GM12878 (cell line): ENCODE data around the gene LCAT. TPM values are rescaled to one million over a fixed set of nuclear protein-coding genes. Genes with fewer than 3 reads are reported as not detected.

Experiments used
- ATAC-seq: fragments of 200-7000 bp; cut with Tn5 transposase; 3 replicates; pipeline ENCODE4 v1.9.1; 2020; ENCODE audit warnings: mild to moderate bottlenecking, moderate library complexity
- Bru-seq: library from RNA; stranded (reverse); fragments of 400-500 nt; gene quantifications from one replicate; lab custom pipeline; 2021; lab: Mats Ljungman, UMichigan
- BruChase-seq, 2 experiments: library from RNA; stranded (reverse); fragments of 400-500 nt; gene quantifications; one replicate each; lab custom pipeline; 2021; lab: Mats Ljungman, UMichigan
- BruUV-seq: library from RNA; stranded (reverse); fragments of 400-500 nt; replicated peaks from 2 replicates; lab custom pipeline; 2021; lab: Mats Ljungman, UMichigan
- CTCF ChIA-PET: fragments of 300-600 bp; sonication (Branson Sonifier 250); formaldehyde crosslinking; extraction: SDS; loops from one replicate; lab custom pipeline; 2021; ENCODE audit warnings: inconsistent platforms; lab: Yijun Ruan, JAX
- POLR2A ChIA-PET: fragments of 350-600 bp; formaldehyde crosslinking; extraction: SDS; loops from one replicate; lab custom pipeline; 2021; ENCODE audit warnings: inconsistent platforms; lab: Charles Lee
- RAD21 ChIA-PET: fragments of 300-600 bp; sonication (Branson Sonifier 250); formaldehyde crosslinking; loops from one replicate; lab custom pipeline; 2023; ENCODE audit warnings: antibody characterized with exemption; ENCODE audit not compliant: unreplicated experiment; lab: Charles Lee
- SMC1A ChIA-PET: fragments of 300-600 bp; sonication (Branson Sonifier 250); formaldehyde crosslinking; loops from one replicate; lab custom pipeline; 2023; ENCODE audit not compliant: unreplicated experiment, uncharacterized antibody; lab: Charles Lee
- DNase-seq: peaks from one replicate; pipeline ENCODE4 v3.0.0-alpha.2; 2011; ENCODE audit warnings: low read depth, low spot score
- FAIRE-seq: peaks from 3 replicates; lab custom pipeline; 2011; peaks lifted over from hg19 to GRCh38; lab: Jason Lieb, UNC
- H2AFZ ChIP-seq: 2 replicates; pipeline ENCODE4 v1.6.0; 2011; ENCODE audit warnings: low read depth, low read length, control low read depth; ENCODE audit not compliant: control insufficient read depth
- H3K27ac ChIP-seq: 2 replicates; pipeline ENCODE4 v1.5.1; 2011; ENCODE audit warnings: control low read depth; ENCODE audit not compliant: control insufficient read depth, insufficient read depth
- H3K27me3 ChIP-seq, 2 experiments: replicated peaks in 1 of 2; 2 replicates each; pipeline versions ENCODE4 v1.6.0 to v1.6.1; 2011; ENCODE audit warnings: low read length in 1 of 2; ENCODE audit not compliant: control insufficient read depth in 2 of 2, insufficient read depth in 2 of 2
- H3K36me3 ChIP-seq, 2 experiments: 2 replicates each; pipeline ENCODE4 v1.5.1; 2011; ENCODE audit warnings: low read length in 1 of 2; ENCODE audit not compliant: control insufficient read depth in 2 of 2, insufficient read depth in 2 of 2
- H3K4me1 ChIP-seq: 2 replicates; pipeline ENCODE4 v1.6.1; 2011; ENCODE audit warnings: mild to moderate bottlenecking, low read length, moderate library complexity, mixed read lengths; ENCODE audit not compliant: control insufficient read depth, insufficient read depth
- H3K4me2 ChIP-seq: 2 replicates; pipeline ENCODE4 v1.6.0; 2011; ENCODE audit warnings: control low read depth; ENCODE audit not compliant: control insufficient read depth, insufficient read depth
- H3K4me3 ChIP-seq: fragments of 200-600 bp; sonication (generic); 2 replicates; pipeline ENCODE4 v1.5.1; 2016
- H3K79me2 ChIP-seq: 2 replicates; pipeline ENCODE4 v1.6.0; 2011; ENCODE audit warnings: low read length; ENCODE audit not compliant: control insufficient read depth, insufficient read depth
- H3K9ac ChIP-seq: 2 replicates; pipeline ENCODE4 v1.8.0; 2011; ENCODE audit warnings: low read length, control low read depth, mixed read lengths; ENCODE audit not compliant: control insufficient read depth, insufficient read depth
- H3K9me3 ChIP-seq: replicated peaks from 3 replicates; pipeline ENCODE4 v1.5.1; 2011; ENCODE audit warnings: mild to moderate bottlenecking, low read length; ENCODE audit not compliant: control insufficient read depth, insufficient read depth
- H4K20me1 ChIP-seq: 2 replicates; pipeline ENCODE4 v1.6.0; 2011; ENCODE audit not compliant: control insufficient read depth, insufficient read depth
- ATF3 ChIP-seq: IDR thresholded peaks from 2 replicates; pipeline ENCODE4 v1.6.1; 2011; ENCODE audit warnings: low read depth, mild to moderate bottlenecking, low read length, moderate library complexity, borderline replicate concordance; ENCODE audit errors: extremely low read depth
- CHD1 ChIP-seq: IDR thresholded peaks from 2 replicates; pipeline ENCODE4 v1.6.1; 2012; ENCODE audit warnings: low read depth, low read length, improper control_type of control experiment
- CREM ChIP-seq: IDR thresholded peaks from 2 replicates; pipeline ENCODE4 v1.6.1; 2014; ENCODE audit warnings: antibody characterized with exemption, low read depth
- FOXM1 ChIP-seq: IDR thresholded peaks from 2 replicates; pipeline ENCODE4 v1.6.1; 2012; ENCODE audit warnings: low read depth, mild to moderate bottlenecking, inconsistent platforms, low read length, moderate library complexity
- JUND ChIP-seq: IDR thresholded peaks from 2 replicates; pipeline ENCODE4 v1.6.1; 2012; ENCODE audit warnings: low read depth, mild to moderate bottlenecking, low read length, improper control_type of control experiment, moderate library complexity
- MAX ChIP-seq: IDR thresholded peaks from 2 replicates; pipeline ENCODE4 v1.6.1; 2012; ENCODE audit warnings: low read depth, low read length, improper control_type of control experiment
- NFYB ChIP-seq: IDR thresholded peaks from 2 replicates; pipeline ENCODE4 v1.6.1; 2011; ENCODE audit warnings: low read depth, mild to moderate bottlenecking, low read length, improper control_type of control experiment, moderate library complexity; ENCODE audit not compliant: insufficient read depth
- PKNOX1 ChIP-seq: fragments of 450-650 bp; IDR thresholded peaks from 2 replicates; pipeline ENCODE4 v1.6.1; 2016; ENCODE audit warnings: mild to moderate bottlenecking
- POLR2AphosphoS2 ChIP-seq: IDR thresholded peaks from 2 replicates; pipeline ENCODE4 v1.6.1; 2011; ENCODE audit warnings: low read depth, mild to moderate bottlenecking, low read length, improper control_type of control experiment, moderate library complexity
- SMAD5 ChIP-seq: IDR thresholded peaks from 2 replicates; pipeline ENCODE4 v1.6.1; 2016; ENCODE audit warnings: antibody characterized with exemption, low read depth
- STAT1 ChIP-seq: fragments of 450-650 bp; conservative IDR thresholded peaks from 2 replicates; pipeline ENCODE4 v1.6.1; 2014; ENCODE audit warnings: antibody characterized with exemption, mild to moderate bottlenecking
- ZBTB33 ChIP-seq: fragments of 450-650 bp; IDR thresholded peaks from 2 replicates; pipeline ENCODE4 v1.6.1; 2017; ENCODE audit warnings: mild to moderate bottlenecking
- ZNF217 ChIP-seq: fragments of 450-650 bp; IDR thresholded peaks from 2 replicates; pipeline ENCODE4 v1.6.1; 2017; ENCODE audit warnings: antibody characterized with exemption, mild to moderate bottlenecking
- WGBS: methylation state at CpG from one replicate; pipeline ENCODE4 v1.1.6; 2016; ENCODE audit warnings: low lambda C conversion rate; ENCODE audit not compliant: insufficient replicate concordance, insufficient coverage; ENCODE audit errors: missing lambda C conversion rate; 5-methylcytosine and 5-hydroxymethylcytosine counted together
- in situ Hi-C: fragments of 300-500 bp; cut with MboI; formaldehyde crosslinking; loops from 9 replicates; pipeline ENCODE4 v1.14.3; 2018; ENCODE audit warnings: mixed read lengths
- intact Hi-C: fragments of 100-400 bp; cut with micrococcal nuclease; formaldehyde crosslinking; loops from one replicate; pipeline ENCODE4 v1.14.2; 2022; ENCODE audit not compliant: unreplicated experiment
- long read RNA-seq, 2 experiments: library from polyadenylated mRNA; unstranded; transcript quantifications; one replicate each; pipeline ENCODE4 v2.0.0, GENCODE V29; 2019 to 2020
- polyA minus RNA-seq, 3 experiments: library from RNA; depleted of rRNA, polyadenylated mRNA; stranded (reverse); fragments of >200 nt; gene quantifications; 2 replicates each; pipeline ENCODE4 v1.2.3, GENCODE V29; 2011
- polyA plus RNA-seq, 11 experiments: library from polyadenylated mRNA; depleted of rRNA in 4 of 11; unstranded in 6 of 11; stranded (reverse) in 5 of 11; fragments of >200 nt; fragmentation: Nextera tagmentation in 4 of 11; fragmentation: Illumina TruSeq in 1 of 11; extraction: Ambion mirVana in 4 of 11; extraction: Trizol in 1 of 11; gene quantifications; 1 replicate in 1 of 11; 2 replicates in 10 of 11; pipeline versions ENCODE4 v1.2.1 to v1.2.3, GENCODE V29; 2011 to 2016; ENCODE audit warnings: inconsistent platforms in 2 of 11, missing spikeins in 2 of 11, low read depth in 1 of 11
- total RNA-seq, 4 experiments: library from RNA; depleted of rRNA in 3 of 4; stranded (reverse); fragments of >200 nt in 3 of 4; fragmentation: Illumina TruSeq in 1 of 4; extraction: Trizol in 1 of 4; gene quantifications; 2 replicates each; pipeline versions ENCODE4 v1.2.1 to v1.2.3, GENCODE V29; 2013 to 2021

Gene LCAT
- total RNA-seq (2013; cell fraction: nucleolus; rRNA removed) = 13.4 and 18.7 TPM in 2 replicates
- total RNA-seq (2014; rRNA removed) (3.8 and 5.2 TPM in 2 replicates), total RNA-seq (2014; rRNA removed; fragmentation: Illumina TruSeq; extraction: Trizol) (2.3 and 3.1 TPM in 2 replicates), total RNA-seq (2021) (8.2 and 11.7 TPM in 2 replicates), polyA plus RNA-seq (2011; rRNA removed) (1.2 and 2.6 TPM in 2 replicates), polyA plus RNA-seq (2014; fragmentation: Illumina TruSeq; extraction: Trizol) (0.92 and 3.4 TPM in 2 replicates), polyA plus RNA-seq (2014; fragmentation: Nextera tagmentation; extraction: Ambion mirVana) (under 1 TPM; 0.61 to 0.71 TPM), polyA plus RNA-seq (2014; rRNA removed) (6.5 and 11.7 TPM in 2 replicates), polyA plus RNA-seq (2016; fragmentation: Nextera tagmentation; extraction: Ambion mirVana) (1 to 10 TPM; 3.3 TPM), polyA minus RNA-seq (2011; rRNA and poly(A)+ RNA removed) (0.51 and 1.5 TPM in 2 replicates), Bru-seq, nascent RNA (percentile 52 among the genes with signal in this experiment), BruChase-seq, experiment 1, labeled RNA remaining after a 6-hour chase (percentile 61 among the genes with signal in this experiment), BruChase-seq, experiment 2, labeled RNA remaining after a 2-hour chase (percentile 56 among the genes with signal in this experiment)
- 4.3 TPM for polyA plus RNA-seq (2011; ENCODE audit: low read depth)
- 1.9 and 3.1 TPM in 2 replicates for polyA plus RNA-seq (2011; cell fraction: cytosol; rRNA removed)
- 30.9 and 31.6 TPM in 2 replicates for polyA plus RNA-seq (2011; cell fraction: nucleus; rRNA removed)
- polyA plus RNA-seq (2012) = 9.7 and 9.9 TPM in 2 replicates
- polyA minus RNA-seq (2011; cell fraction: cytosol; rRNA and poly(A)+ RNA removed) = 2.0 and 2.4 TPM in 2 replicates
- 2.1 and 6.4 TPM in 2 replicates for polyA minus RNA-seq (2011; cell fraction: nucleus; rRNA and poly(A)+ RNA removed)
- long read RNA-seq, experiment 1 = 0 reads
- long read RNA-seq, experiment 2, partial matches to known transcripts = 0 of 1 reads
- long read RNA-seq, experiment 2, other reads (novel, unspliced or antisense) = 0 of 1 reads

GRCh38 chr16:67943619-67944504 lies at the start of gene LCAT:
LCAT (minus strand) TSS chr16:67944120; CDS start chr16:67944101, 19 bp downstream.
- 83% methylated on average over 23 of the region's 23 CpGs for WGBS
- ATAC-seq (no peak), FAIRE-seq (no peak), DNase-seq (no peak)
- no peaks in the 10 kb centered on the region for H4K20me1 ChIP-seq
- no peaks in the 10 kb centered on the region for H3K79me2 ChIP-seq
- no peak within 1 kb of the TSS for H3K4me3 ChIP-seq
- TF ChIP-seq ZBTB33 (no peak), JUND (no peak), NFYB (no peak), CREM (no peak), MAX (no peak), POLR2AphosphoS2 (no peak), STAT1 (no peak), ZNF217 (no peak), CHD1 (no peak), PKNOX1 (no peak), SMAD5 (no peak), ATF3 (no peak), FOXM1 (no peak)
- ChIA-PET CTCF (interaction anchor here (0.8 to 1.7 kb wide), 3 partner anchors 20 to 127 kb away, joined by 3 to 5 read pairs (median 4); no protein-coding TSS in a partner anchor), SMC1A (no interaction called here), POLR2A (interaction anchor here (1.1 kb wide), 1 partner anchor 8 kb away, joined by 3 read pairs; no protein-coding TSS in a partner anchor), RAD21 (no interaction called here)
- H3K27ac ChIP-seq = no peak within 1 kb of the TSS
- no peak within 1 kb of the TSS for H3K4me2 ChIP-seq
- H3K27me3 ChIP-seq = no peaks in the 10 kb centered on the region
- H2AFZ ChIP-seq = no peak within 1 kb of the TSS
- in situ Hi-C loops = no loop called here
- BruUV-seq = no TSS peak
- peaks cover 7% of the 10 kb centered on the region for H3K4me1 ChIP-seq
- H3K36me3 ChIP-seq = peaks cover 0 to 12% of the 10 kb centered on the region in 2 experiments; a peak in 3 of 4 replicates
- no peaks in the 10 kb centered on the region for H3K9me3 ChIP-seq
- intact Hi-C loops = no loop called here
- H3K9ac ChIP-seq = no peak within 1 kb of the TSS
